Measurements from ENCODE around the gene ADCY4.

Gene ADCY4

GRCh38 chr14:24271134-24271833 lies 63.6 kb downstream of the ADCY4 start, which contains the start of gene RABGGTA:
RABGGTA (minus strand) TSS chr14:24271597; CDS start chr14:24271115, 482 bp downstream.
- peak; percentile 81 to 94 for DNase-seq (ENCODE audit: low spot score in 2 of 2)
- Histone ChIP-seq H3K27me3 (ENCODE audit: low read depth) (no peaks in the 10 kb centered on the region), H3K4me1 (peaks cover 7% of the 10 kb centered on the region), H3K36me3 (replicated peaks) (no peaks in the 10 kb centered on the region), H3K4me3 (peak within 1 kb of the TSS; percentile 75), H3K9me3 (no peaks in the 10 kb centered on the region)
- in situ Hi-C loops (cut with MboI; ENCODE audit: low sequenced_read_pairs): no loop called here

DNA sequence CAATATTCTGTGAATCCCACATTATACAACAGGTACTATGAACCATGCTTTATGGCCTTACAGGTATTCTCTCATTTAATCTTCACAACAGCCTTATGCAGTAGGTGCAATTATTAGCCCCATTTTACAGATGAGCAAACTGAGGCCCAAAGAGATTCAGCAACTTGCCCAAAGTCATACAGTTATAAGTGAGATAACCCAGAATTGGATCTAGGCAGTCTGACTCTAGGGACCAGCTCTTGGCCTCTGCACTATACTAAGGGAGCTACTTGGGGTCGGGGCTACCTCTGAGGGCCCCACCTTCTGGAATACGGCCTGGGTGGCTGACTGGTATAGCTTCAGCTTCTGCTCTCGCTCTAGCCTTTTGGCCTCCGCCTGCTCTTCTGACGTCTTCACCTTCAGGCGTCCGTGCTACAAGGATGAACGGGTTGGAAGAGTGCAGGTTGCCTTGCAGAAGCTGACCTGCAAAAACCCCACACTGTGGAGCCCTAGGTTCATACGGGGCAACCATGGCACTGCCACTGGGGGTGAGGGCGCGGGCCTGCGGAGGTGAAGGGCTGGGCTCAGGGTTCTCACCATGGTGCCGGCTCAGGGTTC lies 64.2 kb downstream of the ADCY4 start:
- Histone ChIP-seq H3K4me3 (peak overlapping the region; percentile 75), H3K4me1 (peaks cover 7% of the 10 kb centered on the region), H3K9me3 (no peaks in the 10 kb centered on the region), H3K36me3 (replicated peaks) (no peaks in the 10 kb centered on the region), H3K27me3 (ENCODE audit: low read depth) (no peaks in the 10 kb centered on the region)
- in situ Hi-C loops (cut with MboI; ENCODE audit: low sequenced_read_pairs): no loop called here
- DNase-seq (ENCODE audit: low spot score in 2 of 2): no peak

DNA sequence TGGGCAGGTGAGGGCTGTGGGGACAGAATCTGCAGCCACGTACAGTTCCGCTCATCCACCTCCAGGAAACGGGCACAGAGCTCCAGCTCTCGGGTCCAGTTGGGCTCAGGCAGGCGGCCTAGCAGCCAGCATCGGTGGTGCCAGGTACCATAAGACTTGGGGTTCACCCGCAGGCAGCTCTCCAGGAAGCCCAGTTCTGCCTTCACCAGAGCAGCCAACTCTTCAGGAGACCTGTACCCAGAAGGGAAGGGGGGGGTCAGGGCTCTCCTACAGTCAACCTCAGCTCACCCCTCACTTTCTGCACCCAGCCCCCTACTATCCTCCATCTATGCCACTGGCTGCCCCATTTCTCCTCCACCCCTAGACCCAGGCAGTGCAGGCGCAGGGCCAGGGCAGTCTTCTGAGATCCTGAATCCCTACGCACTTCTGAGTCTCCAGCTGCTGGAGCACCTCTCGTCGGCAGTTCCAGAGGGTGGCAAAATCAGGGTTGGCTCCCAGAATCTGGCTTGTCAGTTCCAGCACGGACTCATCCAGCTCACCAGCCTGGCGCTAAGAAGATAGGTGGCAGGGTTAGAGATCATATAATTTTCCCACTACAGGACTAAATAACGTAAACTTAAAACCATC lies 64.8 kb downstream of the ADCY4 start:
- no peaks in the 10 kb centered on the region for H3K9me3 ChIP-seq

GRCh38 chr14:24269368-24269767 lies 65.5 kb downstream of the ADCY4 start:
- no peaks in the 10 kb centered on the region for H3K36me3 ChIP-seq (replicated peaks)
- peaks cover 7% of the 10 kb centered on the region for H3K4me1 ChIP-seq
- no peak overlapping the region for H3K4me3 ChIP-seq
- no peak for DNase-seq (ENCODE audit: low spot score in 2 of 2)
- in situ Hi-C loops (cut with MboI; ENCODE audit: low sequenced_read_pairs): no loop called here
- H3K27me3 ChIP-seq (ENCODE audit: low read depth): no peaks in the 10 kb centered on the region
- H3K9me3 ChIP-seq: no peaks in the 10 kb centered on the region

More for the DNA sequence above, 64.8 kb downstream of the ADCY4 start:
- no peak overlapping the region for H3K4me3 ChIP-seq
- no peaks in the 10 kb centered on the region for H3K36me3 ChIP-seq (replicated peaks)
- DNase-seq (ENCODE audit: low spot score in 2 of 2): no peak
- no peaks in the 10 kb centered on the region for H3K27me3 ChIP-seq (ENCODE audit: low read depth)
- in situ Hi-C loops (cut with MboI; ENCODE audit: low sequenced_read_pairs): no loop called here
- H3K4me1 ChIP-seq: peaks cover 7% of the 10 kb centered on the region

Measured in HAP-1 (cell line).